Thoracic aorta (tissue), 2 donors: ENCODE data around the gene FRS2. TPM values are rescaled to one million over a fixed set of nuclear protein-coding genes. Genes with fewer than 3 reads are reported as not detected.

Experiments
- ATAC-seq: fragments of 150-250 bp; one replicate; pipeline ENCODE4 v1.8.0; 2017; ENCODE audit warnings: low read depth; ENCODE audit not compliant: insufficient number of reproducible peaks, low FRiP score
- DNase-seq: peaks from one replicate; pipeline ENCODE4 v3.0.0-alpha.2; 2020; ENCODE audit warnings: low spot score
- H3K27ac ChIP-seq, 2 donors: fragments of 200-600 bp; sonication (generic); 1 replicate in 1 of 2; 2 replicates in 1 of 2; pipeline ENCODE4 v1.5.1; 2016; ENCODE audit warnings: mild to moderate bottlenecking in 2 of 2, moderate library complexity in 2 of 2
- H3K27me3 ChIP-seq: fragments of 200-600 bp; sonication (generic); replicated peaks from 2 replicates; pipeline ENCODE4 v1.6.0; 2016; ENCODE audit warnings: mild to moderate bottlenecking; ENCODE audit not compliant: insufficient read depth
- H3K36me3 ChIP-seq: fragments of 200-600 bp; sonication (generic); one replicate; pipeline ENCODE4 v1.5.1; 2016
- H3K4me1 ChIP-seq, 2 donors: fragments of 200-600 bp; sonication (generic); 1 replicate in 1 of 2; 2 replicates in 1 of 2; pipeline versions ENCODE4 v1.5.1 to v1.6.0; 2016; ENCODE audit warnings: low read depth in 2 of 2, mild to moderate bottlenecking in 1 of 2; ENCODE audit not compliant: control insufficient read depth in 1 of 2
- H3K4me3 ChIP-seq: fragments of 200-600 bp; sonication (generic); 2 replicates; pipeline ENCODE4 v1.5.1; 2016; ENCODE audit warnings: mild to moderate bottlenecking
- H3K9me3 ChIP-seq: fragments of 200-600 bp; sonication (generic); 2 replicates; pipeline ENCODE4 v1.5.1; 2016
- total RNA-seq, 2 donors: library from RNA; depleted of rRNA; stranded (reverse); fragments of >200 nt; gene quantifications; one replicate each; pipeline versions ENCODE4 v1.1.0 to v1.2.3, GENCODE V29; 2016
- TF ChIP-seq, protein P1 (sequence below): fragments of 200-600 bp; sonication (generic); IDR thresholded peaks from one replicate; pipeline ENCODE4 v1.5.1; 2019; ENCODE audit warnings: antibody characterized with exemption

The FRS2 gene
- total RNA-seq, 2 donors from 2014 or later = 29.8 to 72.3 TPM

DNA sequence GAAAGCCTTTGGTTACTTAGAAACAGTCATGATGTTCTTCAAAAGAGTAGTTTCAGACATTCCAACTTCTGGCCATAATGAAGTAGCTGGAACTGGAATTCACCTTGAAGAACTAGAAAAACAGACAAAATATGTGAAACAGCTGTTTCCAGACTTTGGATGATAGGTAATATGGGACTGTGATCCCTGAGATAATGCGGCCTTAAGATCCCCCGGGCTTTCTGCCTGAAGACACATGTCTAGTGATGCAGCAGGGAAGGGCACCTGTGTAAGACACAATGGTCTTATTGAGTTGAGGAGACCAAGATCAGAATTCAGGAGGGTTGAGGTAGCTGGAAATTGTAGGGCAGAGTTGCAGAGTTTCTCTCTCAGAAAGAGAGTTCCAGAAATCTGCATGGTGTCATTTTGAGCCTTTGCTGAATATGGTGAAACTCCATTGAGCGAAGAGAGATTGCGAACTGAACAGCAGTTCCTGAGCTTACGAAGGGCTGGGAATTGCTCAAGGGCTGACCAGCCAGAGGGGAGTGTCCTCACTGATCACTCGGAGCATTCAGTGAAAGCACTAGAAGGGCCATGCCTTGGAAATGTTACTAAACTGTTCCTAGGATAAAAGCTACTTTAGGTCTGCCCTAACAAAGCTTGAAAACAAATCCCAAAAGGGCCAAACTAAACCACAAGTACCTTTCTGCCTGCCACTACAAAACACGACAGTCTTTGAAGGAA is 41.7 kb upstream of the FRS2 start:
- Histone ChIP-seq H3K4me1 (peaks cover 10 to 21% of the 10 kb centered on the region in 2 donors), H3K27ac (no peak overlapping the region), H3K9me3 (no peaks in the 10 kb centered on the region), H3K4me3 (no peak overlapping the region), H3K27me3 (no peaks in the 10 kb centered on the region), H3K36me3 (no peaks in the 10 kb centered on the region)
- DNase-seq = no peak
- TF ChIP-seq, protein P1, sequence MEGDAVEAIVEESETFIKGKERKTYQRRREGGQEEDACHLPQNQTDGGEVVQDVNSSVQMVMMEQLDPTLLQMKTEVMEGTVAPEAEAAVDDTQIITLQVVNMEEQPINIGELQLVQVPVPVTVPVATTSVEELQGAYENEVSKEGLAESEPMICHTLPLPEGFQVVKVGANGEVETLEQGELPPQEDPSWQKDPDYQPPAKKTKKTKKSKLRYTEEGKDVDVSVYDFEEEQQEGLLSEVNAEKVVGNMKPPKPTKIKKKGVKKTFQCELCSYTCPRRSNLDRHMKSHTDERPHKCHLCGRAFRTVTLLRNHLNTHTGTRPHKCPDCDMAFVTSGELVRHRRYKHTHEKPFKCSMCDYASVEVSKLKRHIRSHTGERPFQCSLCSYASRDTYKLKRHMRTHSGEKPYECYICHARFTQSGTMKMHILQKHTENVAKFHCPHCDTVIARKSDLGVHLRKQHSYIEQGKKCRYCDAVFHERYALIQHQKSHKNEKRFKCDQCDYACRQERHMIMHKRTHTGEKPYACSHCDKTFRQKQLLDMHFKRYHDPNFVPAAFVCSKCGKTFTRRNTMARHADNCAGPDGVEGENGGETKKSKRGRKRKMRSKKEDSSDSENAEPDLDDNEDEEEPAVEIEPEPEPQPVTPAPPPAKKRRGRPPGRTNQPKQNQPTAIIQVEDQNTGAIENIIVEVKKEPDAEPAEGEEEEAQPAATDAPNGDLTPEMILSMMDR = no peak
- ATAC-seq = no peak

- Histone ChIP-seq H3K27ac (peak overlapping the region; percentile 58 to 67), H3K4me1 (peaks cover 19 to 34% of the 10 kb centered on the region in 2 donors), H3K36me3 (no peaks in the 10 kb centered on the region), H3K27me3 (no peaks in the 10 kb centered on the region), H3K4me3 (peak overlapping the region; percentile 46), H3K9me3 (no peaks in the 10 kb centered on the region)
- TF ChIP-seq, protein P1 = no peak
- DNase-seq = no peak
- no peak for ATAC-seq
These were observed 39.1 kb upstream of the FRS2 start for GRCh38 chr12:69430942-69431590.

DNA sequence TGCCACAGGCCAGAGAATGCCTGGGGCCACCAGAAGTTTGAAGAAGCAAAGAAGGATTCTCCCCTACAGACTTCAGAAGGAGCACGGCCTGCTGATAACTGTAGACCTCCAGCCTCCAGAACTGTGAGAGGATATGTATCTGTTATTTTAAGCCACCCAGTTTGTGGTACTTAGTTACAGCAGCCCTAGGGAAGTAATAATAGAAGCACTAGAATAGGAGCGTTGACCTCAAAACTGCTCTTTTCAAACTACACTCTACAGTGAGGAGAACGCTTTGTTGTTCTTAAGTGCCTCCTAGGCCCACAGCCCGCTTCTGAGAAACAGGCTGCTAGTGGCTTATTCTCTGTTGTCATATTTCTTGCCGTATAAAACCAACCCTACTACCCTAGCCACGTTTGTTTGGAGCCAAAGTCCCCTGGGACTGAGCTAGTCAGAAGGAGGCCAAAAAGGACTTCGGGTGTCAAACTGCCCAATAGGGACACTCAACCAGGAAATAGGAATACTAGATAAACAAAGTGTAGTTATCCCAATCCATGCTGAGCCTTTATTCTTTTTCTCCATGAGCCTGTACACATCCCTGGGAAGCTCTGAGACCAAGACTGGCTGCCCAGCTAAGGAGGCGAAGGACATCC is 38.5 kb upstream of the FRS2 start:
- Histone ChIP-seq H3K27me3 (no peaks in the 10 kb centered on the region), H3K4me1 (peaks cover 20 to 40% of the 10 kb centered on the region in 2 donors), H3K36me3 (no peaks in the 10 kb centered on the region), H3K27ac (peak overlapping the region; percentile 58 to 67), H3K9me3 (no peaks in the 10 kb centered on the region), H3K4me3 (peak overlapping the region; percentile 46)
- no peak for DNase-seq
- no peak for ATAC-seq
- TF ChIP-seq, protein P1 = no peak

DNA sequence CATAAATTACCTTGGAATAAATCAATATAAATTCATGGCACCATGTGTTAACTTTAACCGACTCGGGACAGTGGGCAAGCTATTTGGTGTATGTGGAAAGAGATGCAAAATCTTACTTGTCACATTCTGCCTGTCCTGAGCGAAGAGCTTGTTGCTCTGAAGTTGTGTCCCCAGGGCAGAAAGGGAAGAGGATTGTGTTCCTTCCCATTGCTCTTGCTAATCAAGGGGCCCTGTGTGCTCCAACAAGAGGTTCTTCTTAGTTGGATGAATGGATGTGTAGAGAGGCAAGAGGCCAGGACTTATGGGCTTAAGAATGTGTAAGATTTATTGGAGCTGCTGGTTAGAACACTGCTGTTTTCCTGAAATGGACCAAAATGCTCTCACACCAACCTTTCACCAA is 36.5 kb upstream of the FRS2 start:
- Histone ChIP-seq H3K9me3 (no peaks in the 10 kb centered on the region), H3K27me3 (no peaks in the 10 kb centered on the region), H3K36me3 (no peaks in the 10 kb centered on the region), H3K4me3 (no peak overlapping the region), H3K27ac (no peak overlapping the region), H3K4me1 (peaks cover 20 to 41% of the 10 kb centered on the region in 2 donors)
- ATAC-seq = no peak
- TF ChIP-seq, protein P1 = no peak
- no peak for DNase-seq

GRCh38 chr12:69435644-69436043 is 34.5 kb upstream of the FRS2 start:
- ATAC-seq (peak; percentile 77), DNase-seq (no peak)
- H3K4me1 ChIP-seq = peaks cover 17 to 35% of the 10 kb centered on the region in 2 donors
- no peak overlapping the region for H3K4me3 ChIP-seq
- H3K9me3 ChIP-seq = no peaks in the 10 kb centered on the region
- H3K36me3 ChIP-seq = no peaks in the 10 kb centered on the region
- no peaks in the 10 kb centered on the region for H3K27me3 ChIP-seq
- H3K27ac ChIP-seq = peak overlapping the region; percentile 48 to 71
- TF ChIP-seq, protein P1 = no peak
